ENCODE measurements around the gene EDEM1.

Gene EDEM1

GRCh38 chr3:5197470-5198312 is 10.2 kb downstream of the EDEM1 start:
- in situ Hi-C loops (cut with HindIII; ENCODE audit: low sequenced_read_pairs): no loop called here

- in situ Hi-C loops (cut with HindIII; ENCODE audit: low sequenced_read_pairs): no loop called here
Observed at GRCh38 chr3:5198313-5198677, 10.8 kb downstream of the EDEM1 start.

GRCh38 chr3:5198986-5199731 is 11.7 kb downstream of the EDEM1 start:
- in situ Hi-C loops (cut with HindIII; ENCODE audit: low sequenced_read_pairs): no loop called here

DNA sequence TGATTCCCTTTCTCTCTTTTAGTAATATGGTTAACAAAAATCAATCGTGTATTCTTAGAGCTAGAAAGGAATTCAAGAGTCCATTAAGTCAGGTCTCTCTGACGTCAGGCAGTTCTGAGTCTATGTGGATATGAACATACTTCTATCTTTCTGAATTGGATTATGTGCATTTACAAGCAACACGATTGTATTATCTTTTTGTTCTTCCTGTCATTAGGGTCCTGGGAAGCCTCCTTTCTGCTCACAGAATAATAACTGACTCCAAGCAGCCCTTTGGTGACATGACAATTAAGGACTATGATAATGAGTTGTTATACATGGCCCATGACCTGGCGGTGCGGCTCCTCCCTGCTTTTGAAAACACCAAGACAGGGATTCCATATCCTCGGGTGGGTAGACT is 14.0 kb downstream of the EDEM1 start:
- in situ Hi-C loops (cut with HindIII; ENCODE audit: low sequenced_read_pairs): no loop called here

DNA sequence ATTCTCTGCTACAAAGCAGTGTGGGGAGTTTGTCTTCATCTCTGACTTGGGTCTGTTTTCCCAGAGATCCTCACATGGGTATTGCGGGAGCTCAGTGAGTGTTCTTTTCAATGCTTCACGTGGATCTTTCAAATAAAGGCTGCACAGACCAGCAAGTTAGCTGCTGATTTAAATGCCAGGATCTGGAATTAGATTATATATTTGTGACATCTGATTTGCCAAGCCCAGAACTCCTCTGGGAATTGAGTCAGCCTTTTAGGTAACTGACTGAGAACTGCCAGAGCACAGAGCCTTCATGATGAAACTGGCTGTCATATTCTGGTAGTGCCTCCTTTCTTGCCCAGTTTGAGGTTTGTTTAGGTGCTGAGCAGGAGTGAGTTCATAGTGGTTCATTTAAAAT is 14.7 kb downstream of the EDEM1 start:
- in situ Hi-C loops (cut with HindIII; ENCODE audit: low sequenced_read_pairs): no loop called here

- in situ Hi-C loops (cut with HindIII; ENCODE audit: low sequenced_read_pairs): no loop called here
Observed at GRCh38 chr3:5205165-5205941, 17.8 kb downstream of the EDEM1 start.

GRCh38 chr3:5210926-5211325 is 23.4 kb downstream of the EDEM1 start:
- in situ Hi-C loops (cut with HindIII; ENCODE audit: low sequenced_read_pairs): no loop called here

DNA sequence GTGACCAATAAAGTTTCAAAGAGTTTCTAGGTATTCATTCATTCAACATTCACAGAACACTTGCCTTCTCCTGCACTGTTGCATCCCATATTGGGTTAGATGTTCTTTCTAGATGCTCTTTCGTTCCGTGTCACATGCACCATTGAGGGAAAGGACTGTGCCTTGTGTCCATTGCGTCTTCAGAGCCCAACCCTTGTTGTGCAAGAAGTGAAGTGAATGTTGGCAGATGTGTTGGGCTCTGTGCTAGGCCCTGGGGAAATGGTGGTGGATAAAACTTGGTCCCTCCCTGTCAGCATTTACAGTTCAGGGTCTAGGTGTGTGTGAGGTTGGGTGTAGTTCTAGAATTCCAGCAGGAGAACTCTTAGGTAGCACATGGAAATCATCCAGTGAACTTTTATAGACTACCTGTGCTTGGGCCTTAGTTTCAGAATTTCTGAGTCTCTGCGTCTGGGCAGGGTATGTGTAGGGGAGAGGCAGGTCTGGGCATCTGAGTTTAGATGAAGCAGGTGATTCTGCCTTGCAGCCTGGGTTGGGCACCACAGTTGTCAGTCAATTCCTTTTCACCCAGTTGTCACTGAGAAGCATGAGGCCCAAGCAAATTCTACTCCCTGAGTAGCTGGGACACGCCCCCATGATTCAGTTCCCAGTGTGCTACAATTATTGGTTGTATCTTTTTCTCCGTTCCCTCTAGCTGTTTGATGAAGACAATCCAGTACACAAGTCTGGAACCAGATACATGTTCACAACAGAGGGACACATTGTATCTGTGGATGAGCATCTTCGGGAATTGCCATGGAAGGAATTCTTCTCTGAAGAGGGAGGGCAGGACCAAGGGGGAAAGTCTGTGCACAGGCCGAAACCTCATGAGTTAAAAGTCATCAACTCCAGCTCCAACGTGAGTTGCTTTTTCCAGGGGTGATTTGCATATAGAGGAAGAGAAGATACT is 25.4 kb downstream of the EDEM1 start:
- in situ Hi-C loops (cut with HindIII; ENCODE audit: low sequenced_read_pairs): no loop called here

DNA sequence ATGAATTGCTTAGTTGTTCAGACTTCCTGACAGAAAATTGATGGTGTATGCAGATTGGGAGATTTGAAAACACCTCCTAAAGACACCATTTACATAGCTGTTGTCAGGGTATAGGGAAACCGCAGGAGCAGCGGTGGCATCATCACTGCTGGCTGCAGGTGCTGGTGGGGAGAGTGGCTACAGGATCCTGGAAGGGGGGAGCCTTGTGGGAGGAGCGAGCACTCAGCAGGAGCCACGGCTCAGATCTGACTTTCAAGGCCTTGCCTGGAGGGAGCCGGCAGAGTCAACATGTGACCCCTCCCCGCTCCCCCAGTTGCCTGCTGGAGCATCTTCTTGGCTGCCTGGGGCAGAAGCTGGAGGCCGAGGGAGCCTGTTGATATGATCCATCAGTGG is 26.1 kb downstream of the EDEM1 start:
- in situ Hi-C loops (cut with HindIII; ENCODE audit: low sequenced_read_pairs): no loop called here

DNA sequence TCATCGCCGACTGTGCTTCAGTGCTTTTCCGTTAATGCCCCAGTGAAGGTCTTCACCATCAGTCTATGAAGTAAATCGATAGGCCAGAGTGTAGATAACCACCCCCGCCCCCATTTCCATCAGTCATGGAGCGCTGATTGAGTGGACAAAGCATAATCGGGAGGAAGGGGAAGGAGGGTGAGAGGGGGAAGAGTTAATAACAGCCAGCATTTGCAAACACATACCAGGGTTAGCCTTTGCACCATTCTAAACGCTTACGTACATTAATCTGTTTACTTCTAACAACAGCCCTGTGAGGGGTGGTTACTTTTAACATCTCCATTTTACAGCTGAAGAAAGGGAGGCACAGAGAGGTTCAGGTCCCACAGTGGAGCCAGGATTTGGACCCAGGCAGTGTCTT is 26.8 kb downstream of the EDEM1 start:
- in situ Hi-C loops (cut with HindIII; ENCODE audit: low sequenced_read_pairs): no loop called here

- in situ Hi-C loops (cut with HindIII; ENCODE audit: low sequenced_read_pairs): no loop called here
Observed at GRCh38 chr3:5217824-5218595, 30.5 kb downstream of the EDEM1 start.

DNA sequence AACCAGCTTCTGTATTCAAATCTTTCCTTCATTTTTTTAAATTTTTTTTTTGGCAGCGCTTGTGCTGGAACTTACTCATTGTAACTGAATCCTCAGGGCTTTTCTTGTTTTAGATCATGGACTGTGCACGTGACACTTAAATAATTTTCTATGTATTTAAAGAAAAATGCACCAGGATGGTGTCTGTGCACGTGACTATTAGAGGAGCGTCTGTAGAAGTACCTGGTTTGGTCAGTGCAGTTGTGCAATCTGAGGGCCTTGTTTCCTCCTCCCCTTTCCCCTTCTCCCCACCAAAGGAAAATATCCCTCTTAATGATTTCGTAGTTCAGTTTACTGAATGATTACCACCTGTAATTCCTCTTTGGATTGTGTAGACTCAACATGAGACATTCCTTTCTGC is 31.3 kb downstream of the EDEM1 start:
- in situ Hi-C loops (cut with HindIII; ENCODE audit: low sequenced_read_pairs): no loop called here

GRCh38 chr3:5219216-5219615 is 31.7 kb downstream of the EDEM1 start:
- in situ Hi-C loops (cut with HindIII; ENCODE audit: low sequenced_read_pairs): no loop called here

GRCh38 chr3:5220193-5220592 is 32.7 kb downstream of the EDEM1 start:
- in situ Hi-C loops (cut with HindIII; ENCODE audit: low sequenced_read_pairs): no loop called here

DNA sequence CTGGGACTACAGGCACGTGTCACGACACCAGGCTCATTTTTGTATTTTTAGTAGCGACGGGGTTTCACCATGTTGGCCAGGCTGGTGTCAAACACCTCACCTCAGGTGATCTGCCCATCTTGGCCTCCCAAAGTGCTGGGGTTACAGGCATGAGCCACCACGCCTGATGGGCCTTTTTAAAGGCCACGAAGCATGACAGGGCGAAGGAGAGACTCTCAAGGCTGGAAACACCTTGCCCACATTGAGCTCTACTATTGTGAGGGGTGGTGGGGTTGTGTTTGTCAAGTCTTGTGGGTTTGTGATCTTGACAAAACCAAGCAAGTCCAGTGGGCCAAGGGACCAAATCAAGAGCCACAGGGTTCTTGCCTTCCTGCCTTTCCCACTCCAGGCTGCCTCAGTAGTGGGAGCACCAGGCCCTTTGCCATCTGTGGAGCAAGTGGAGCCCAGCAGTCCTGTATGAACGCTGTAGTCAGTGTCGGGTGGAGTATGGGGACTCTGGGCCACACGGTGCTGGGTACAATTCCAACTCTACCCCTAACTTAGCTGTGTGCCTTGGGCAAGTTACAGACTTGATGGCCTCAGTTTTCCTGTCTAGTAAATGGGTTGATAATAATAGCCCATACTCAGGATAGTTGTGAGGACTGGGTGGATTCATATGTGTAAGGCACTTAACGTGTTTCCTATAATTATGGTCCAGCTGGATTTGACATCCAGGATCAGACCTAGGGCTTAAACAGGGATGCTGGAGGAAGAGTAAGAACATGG is 33.3 kb downstream of the EDEM1 start:
- in situ Hi-C loops (cut with HindIII; ENCODE audit: low sequenced_read_pairs): no loop called here

- in situ Hi-C loops (cut with HindIII; ENCODE audit: low sequenced_read_pairs): no loop called here
Observed at GRCh38 chr3:5221701-5222100, 34.2 kb downstream of the EDEM1 start.

DNA sequence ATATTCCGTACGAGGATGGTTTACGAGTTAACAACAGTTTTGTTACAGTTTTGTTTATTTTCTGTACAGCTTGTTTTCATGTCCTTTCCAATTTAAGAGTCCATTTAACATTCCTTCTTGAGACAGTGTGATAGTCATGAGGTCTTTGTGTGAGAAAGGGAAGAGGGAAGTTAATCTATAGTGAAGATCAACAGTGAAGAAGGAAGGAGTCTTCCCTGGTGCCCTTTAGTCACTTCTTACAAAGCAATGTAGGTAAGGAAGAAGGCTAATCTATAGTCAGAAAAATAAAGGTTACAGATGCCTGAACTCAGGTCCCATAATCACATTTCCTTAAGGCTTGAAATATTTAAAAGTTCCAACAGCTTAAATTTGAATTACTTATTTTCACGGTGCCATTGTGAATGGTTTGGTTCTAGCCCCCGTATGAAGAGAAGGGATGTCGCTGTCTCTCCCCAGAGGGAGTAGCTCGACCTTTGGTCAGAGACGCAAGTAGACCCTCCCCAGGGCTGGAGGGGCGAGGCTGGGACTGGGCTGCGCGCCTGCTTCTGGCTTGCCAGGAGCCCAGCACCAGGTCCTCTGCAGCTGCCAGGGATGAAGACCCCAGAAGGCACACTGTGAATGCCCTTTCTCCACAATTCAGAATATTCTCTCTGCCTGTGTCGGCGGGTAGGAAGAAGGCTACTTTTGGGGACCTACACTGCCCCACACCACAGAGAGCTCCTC is 34.9 kb downstream of the EDEM1 start:
- in situ Hi-C loops (cut with HindIII; ENCODE audit: low sequenced_read_pairs): no loop called here

- in situ Hi-C loops (cut with HindIII; ENCODE audit: low sequenced_read_pairs): no loop called here
Observed at GRCh38 chr3:5226783-5227182, 39.3 kb downstream of the EDEM1 start.

Measured in endothelial cell of hepatic sinusoid (primary cell).